Adrenal gland (tissue), 5 donors: ENCODE results near the gene EMILIN2.

ENCODE experiments used
- CTCF ChIP-seq, 6 experiments: fragments of 450-650 bp in 4 of 6; fragments of 200-600 bp in 2 of 6; sonication (generic) in 1 of 6; IDR thresholded peaks; 1 replicate in 5 of 6; 2 replicates in 1 of 6; pipeline versions ENCODE4 v1.5.1 to v1.8.0; 2016 to 2021; ENCODE audit warnings: antibody characterized with exemption in 6 of 6, mild to moderate bottlenecking in 2 of 6, moderate library complexity in 1 of 6
- POLR2A ChIP-seq, 2 donors: fragments of 450-650 bp; IDR thresholded peaks; one replicate each; pipeline ENCODE4 v1.6.1; 2017; ENCODE audit warnings: antibody characterized with exemption in 2 of 2, mild to moderate bottlenecking in 2 of 2, moderate library complexity in 1 of 2
- donor health status: DM: no; HTN: no; CAD: no.

- TF ChIP-seq CTCF (IDR thresholded peaks at IDR 0.05) = no peak
- TF ChIP-seq POLR2A (IDR thresholded peaks at IDR 0.05) = no peak
Measured at GRCh38 chr18:2854875-2855274, 8.1 kb downstream of the EMILIN2 start.
